ENCODE measurements around the gene POU1F1. TPM values are rescaled to one million over a fixed set of nuclear protein-coding genes. Genes with fewer than 3 reads are reported as not detected.
A peak's percentile ranks its signal among the peaks of the same experiment; 100 is the strongest.

Gene POU1F1
- total RNA-seq, 1 experiment from 2014 or later: not detected

DNA sequence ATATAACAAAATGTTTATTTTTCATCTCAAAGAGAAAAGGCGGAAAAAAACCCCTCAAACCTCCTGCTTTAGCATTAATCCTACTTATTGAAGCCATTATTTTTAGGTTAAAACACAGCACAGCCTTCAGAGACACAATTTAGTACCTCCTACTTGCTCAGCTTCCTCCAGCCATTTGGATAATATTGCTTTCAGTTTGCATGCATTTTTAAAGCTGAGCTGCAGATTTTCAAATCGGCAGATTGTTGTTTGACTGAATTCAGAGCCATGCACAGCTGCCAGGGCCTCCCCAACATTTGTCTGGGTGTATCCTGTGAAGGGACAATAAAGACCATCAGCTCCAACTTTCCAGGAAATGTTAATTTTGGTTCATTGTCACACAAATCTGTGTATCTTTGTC, 14.5 kb downstream of the POU1F1 start:
- H3K36me3 ChIP-seq (ENCODE audit: low read depth, low read length): no peaks in the 10 kb centered on the region
- TF ChIP-seq, protein P1, sequence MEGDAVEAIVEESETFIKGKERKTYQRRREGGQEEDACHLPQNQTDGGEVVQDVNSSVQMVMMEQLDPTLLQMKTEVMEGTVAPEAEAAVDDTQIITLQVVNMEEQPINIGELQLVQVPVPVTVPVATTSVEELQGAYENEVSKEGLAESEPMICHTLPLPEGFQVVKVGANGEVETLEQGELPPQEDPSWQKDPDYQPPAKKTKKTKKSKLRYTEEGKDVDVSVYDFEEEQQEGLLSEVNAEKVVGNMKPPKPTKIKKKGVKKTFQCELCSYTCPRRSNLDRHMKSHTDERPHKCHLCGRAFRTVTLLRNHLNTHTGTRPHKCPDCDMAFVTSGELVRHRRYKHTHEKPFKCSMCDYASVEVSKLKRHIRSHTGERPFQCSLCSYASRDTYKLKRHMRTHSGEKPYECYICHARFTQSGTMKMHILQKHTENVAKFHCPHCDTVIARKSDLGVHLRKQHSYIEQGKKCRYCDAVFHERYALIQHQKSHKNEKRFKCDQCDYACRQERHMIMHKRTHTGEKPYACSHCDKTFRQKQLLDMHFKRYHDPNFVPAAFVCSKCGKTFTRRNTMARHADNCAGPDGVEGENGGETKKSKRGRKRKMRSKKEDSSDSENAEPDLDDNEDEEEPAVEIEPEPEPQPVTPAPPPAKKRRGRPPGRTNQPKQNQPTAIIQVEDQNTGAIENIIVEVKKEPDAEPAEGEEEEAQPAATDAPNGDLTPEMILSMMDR (conservative IDR thresholded peaks at IDR 0.05; ENCODE audit: low read depth, low read length): no peak
- TF ChIP-seq EZH2phosphoT487 (IDR thresholded peaks at IDR 0.05; ENCODE audit: borderline replicate concordance, low read length): no peak
- TF ChIP-seq EZH2 (IDR thresholded peaks at IDR 0.05; ENCODE audit: low read length, unreplicated experiment): no peak
- DNase-seq: no peak
- H3K4me1 ChIP-seq (ENCODE audit: insufficient read depth, low read length): peaks cover 20% of the 10 kb centered on the region
- BruUV-seq (replicated peaks): no TSS peak
- no peak overlapping the region for H3K27ac ChIP-seq (ENCODE audit: low read length)
- H4K20me1 ChIP-seq (ENCODE audit: low read length): no peaks in the 10 kb centered on the region
- ATAC-seq: no peak
- H3K79me2 ChIP-seq (ENCODE audit: low read length): no peaks in the 10 kb centered on the region
- ChIA-PET CTCF (no interaction called here), POLR2A (ENCODE audit: unreplicated experiment) (no interaction called here)
- no peak overlapping the region for H3K4me3 ChIP-seq (ENCODE audit: low read length)
- H3K9me3 ChIP-seq (ENCODE audit: low read length): no peaks in the 10 kb centered on the region
- H3K27me3 ChIP-seq (ENCODE audit: low read length): no peaks in the 10 kb centered on the region
- H3K9ac ChIP-seq (ENCODE audit: low read length): no peak overlapping the region
- peak overlapping the region; percentile 14 for H2AFZ ChIP-seq (ENCODE audit: low read length)
- H3F3A ChIP-seq (ENCODE audit: low read length, unreplicated experiment): peaks cover 3% of the 10 kb centered on the region
- intact Hi-C loops (cut with micrococcal nuclease): loop anchor here (5.0 to 10.0 kb wide), 3 partner anchors 35 to 853 kb away; no protein-coding TSS in a partner anchor
- peak overlapping the region; percentile 2; the same call in 1 of the 2 replicates for H3K4me2 ChIP-seq (ENCODE audit: low read length)
- H3K9me2 ChIP-seq (replicated peaks; ENCODE audit: low read length): no peaks in the 10 kb centered on the region

DNA sequence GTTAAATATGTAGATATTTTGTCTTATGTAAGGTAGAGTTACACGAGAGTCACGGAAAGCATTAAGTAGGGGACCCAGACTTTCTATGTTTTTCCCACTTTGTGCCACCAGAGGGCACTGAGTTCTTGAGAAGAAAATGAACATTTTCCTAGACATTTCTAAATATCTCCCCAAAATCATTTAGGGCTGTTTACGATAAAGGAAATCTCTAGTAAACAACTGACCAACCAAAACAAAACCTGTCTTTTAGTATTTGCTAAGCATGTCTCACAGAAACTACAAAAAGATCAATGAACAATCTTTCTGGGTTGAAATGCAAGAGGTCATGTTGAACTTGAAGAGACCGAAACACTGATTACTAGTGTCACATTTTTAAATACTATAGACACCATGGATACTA, 16.1 kb downstream of the POU1F1 start:
- Histone ChIP-seq H3K79me2 (ENCODE audit: low read length) (no peaks in the 10 kb centered on the region), H3K4me2 (ENCODE audit: low read length) (0 out of 2 replicates have a peak overlapping the region, but pooled peaks have one; percentile 8), H3K4me3 (ENCODE audit: low read length) (no peak overlapping the region), H3K27ac (ENCODE audit: low read length) (no peak overlapping the region), H3K9ac (ENCODE audit: low read length) (no peak overlapping the region), H4K20me1 (ENCODE audit: low read length) (no peaks in the 10 kb centered on the region), H3F3A (ENCODE audit: low read length, unreplicated experiment) (no peaks in the 10 kb centered on the region), H3K9me2 (replicated peaks; ENCODE audit: low read length) (no peaks in the 10 kb centered on the region), H3K36me3 (ENCODE audit: low read depth, low read length) (peaks cover 4% of the 10 kb centered on the region; the same call in 1 of the 2 replicates), H2AFZ (ENCODE audit: low read length) (peak overlapping the region; percentile 36; the same call in 1 of the 2 replicates), H3K4me1 (ENCODE audit: insufficient read depth, low read length) (peaks cover 20% of the 10 kb centered on the region), H3K27me3 (ENCODE audit: low read length) (no peaks in the 10 kb centered on the region), H3K9me3 (ENCODE audit: low read length) (no peaks in the 10 kb centered on the region)
- ChIA-PET CTCF (interaction anchor here (0.7 to 1.4 kb wide), 3 partner anchors 27 to 745 kb away, joined by 4 to 5 read pairs (median 4); no protein-coding TSS in a partner anchor), POLR2A (ENCODE audit: unreplicated experiment) (interaction anchor here (0.6 kb wide), 1 partner anchor 32 kb away, joined by 6 read pairs; no protein-coding TSS in a partner anchor)
- peak; percentile 91 for DNase-seq
- intact Hi-C loops (cut with micrococcal nuclease): loop anchor here (1.0 to 10.0 kb wide), 6 partner anchors 37 to 920 kb away; no protein-coding TSS in a partner anchor
- TF ChIP-seq, protein P1 (conservative IDR thresholded peaks at IDR 0.05; ENCODE audit: low read depth, low read length): peak; percentile 89
- no peak for TF ChIP-seq EZH2 (IDR thresholded peaks at IDR 0.05; ENCODE audit: low read length, unreplicated experiment)
- peak; percentile 63 for ATAC-seq
- BruUV-seq (replicated peaks): no TSS peak

DNA sequence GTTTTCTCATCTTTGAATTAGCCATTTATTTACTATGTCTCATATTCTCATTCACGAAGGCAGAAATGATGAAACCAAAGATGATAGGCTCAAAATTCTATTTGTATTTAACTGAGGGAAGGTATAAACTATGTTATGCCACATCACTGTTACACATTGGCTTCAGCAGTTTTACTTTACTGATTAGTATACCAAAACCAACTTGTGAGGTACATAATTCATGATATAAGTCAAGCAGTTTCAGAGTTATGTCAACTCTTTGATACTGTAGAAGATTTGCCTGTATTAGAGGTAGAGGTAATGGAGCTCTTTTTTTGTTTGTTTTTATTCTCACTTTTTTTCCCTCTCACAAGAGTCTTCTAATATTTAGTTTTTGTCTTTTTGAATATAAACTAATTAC, 26.4 kb downstream of the POU1F1 start:
- POLR2A ChIA-PET (ENCODE audit: unreplicated experiment): no interaction called here

More for the DNA sequence above, 26.4 kb downstream of the POU1F1 start:
- Histone ChIP-seq H3K4me3 (ENCODE audit: low read length) (no peak overlapping the region), H3F3A (ENCODE audit: low read length, unreplicated experiment) (no peaks in the 10 kb centered on the region), H3K9me2 (replicated peaks; ENCODE audit: low read length) (no peaks in the 10 kb centered on the region), H3K27ac (ENCODE audit: low read length) (no peak overlapping the region), H4K20me1 (ENCODE audit: low read length) (0 out of 2 replicates have a peak, but pooled peaks cover 4% of the 10 kb centered on the region), H3K36me3 (ENCODE audit: low read depth, low read length) (peaks cover 73% of the 10 kb centered on the region), H3K4me1 (ENCODE audit: insufficient read depth, low read length) (peaks cover 30% of the 10 kb centered on the region), H3K9ac (ENCODE audit: low read length) (no peak overlapping the region), H3K9me3 (ENCODE audit: low read length) (no peaks in the 10 kb centered on the region), H2AFZ (ENCODE audit: low read length) (no peak overlapping the region), H3K4me2 (ENCODE audit: low read length) (no peak overlapping the region), H3K27me3 (ENCODE audit: low read length) (no peaks in the 10 kb centered on the region), H3K79me2 (ENCODE audit: low read length) (peaks cover 14% of the 10 kb centered on the region; the same call in 1 of the 2 replicates)
- no TSS peak for BruUV-seq (replicated peaks)
- intact Hi-C loops (cut with micrococcal nuclease): no loop called here
- ATAC-seq: no peak
- TF ChIP-seq EZH2 (IDR thresholded peaks at IDR 0.05; ENCODE audit: low read length, unreplicated experiment): no peak
- TF ChIP-seq, protein P1 (conservative IDR thresholded peaks at IDR 0.05; ENCODE audit: low read depth, low read length): no peak
- no peak for TF ChIP-seq EZH2phosphoT487 (IDR thresholded peaks at IDR 0.05; ENCODE audit: borderline replicate concordance, low read length)
- no peak for DNase-seq
- CTCF ChIA-PET: no interaction called here

Data from PC-3 (cell line).